Measurements from ENCODE around the gene ISLR.

The ISLR gene

DNA sequence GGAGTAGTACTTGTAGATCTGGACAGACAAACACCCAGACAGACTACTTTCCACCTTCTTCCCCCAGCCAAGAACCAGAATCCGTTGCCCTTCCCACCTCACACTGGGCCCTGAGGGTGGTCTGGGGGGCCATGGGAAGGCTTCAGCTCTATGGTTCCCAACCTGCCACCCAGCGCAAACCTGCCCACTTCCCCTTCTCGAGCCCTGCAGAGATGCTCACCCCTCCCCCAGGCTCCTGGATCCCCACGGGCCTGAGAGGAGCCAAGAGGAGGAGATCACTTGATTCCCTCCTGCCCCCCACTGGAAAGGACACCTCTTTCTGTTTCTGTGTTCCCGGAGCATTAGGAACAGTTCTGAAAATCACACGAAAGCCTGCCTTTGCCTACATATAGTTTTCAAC is 20.4 kb downstream of the ISLR start (continued):
- TF ChIP-seq, protein P1, sequence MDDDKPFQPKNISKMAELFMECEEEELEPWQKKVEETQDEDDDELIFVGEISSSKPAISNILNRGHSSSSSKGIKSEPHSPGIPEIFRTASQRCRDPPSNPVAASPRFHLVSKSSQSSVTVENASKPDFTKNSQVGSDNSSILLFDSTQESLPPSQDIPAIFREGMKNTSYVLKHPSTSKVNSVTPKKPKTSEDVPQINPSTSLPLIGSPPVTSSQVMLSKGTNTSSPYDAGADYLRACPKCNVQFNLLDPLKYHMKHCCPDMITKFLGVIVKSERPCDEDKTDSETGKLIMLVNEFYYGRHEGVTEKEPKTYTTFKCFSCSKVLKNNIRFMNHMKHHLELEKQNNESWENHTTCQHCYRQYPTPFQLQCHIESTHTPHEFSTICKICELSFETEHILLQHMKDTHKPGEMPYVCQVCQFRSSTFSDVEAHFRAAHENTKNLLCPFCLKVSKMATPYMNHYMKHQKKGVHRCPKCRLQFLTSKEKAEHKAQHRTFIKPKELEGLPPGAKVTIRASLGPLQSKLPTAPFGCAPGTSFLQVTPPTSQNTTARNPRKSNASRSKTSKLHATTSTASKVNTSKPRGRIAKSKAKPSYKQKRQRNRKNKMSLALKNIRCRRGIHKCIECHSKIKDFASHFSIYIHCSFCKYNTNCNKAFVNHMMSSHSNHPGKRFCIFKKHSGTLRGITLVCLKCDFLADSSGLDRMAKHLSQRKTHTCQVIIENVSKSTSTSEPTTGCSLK (tag by site-specific recombination; IDR thresholded peaks at IDR 0.05) = no peak
- TF ChIP-seq, protein P2, sequence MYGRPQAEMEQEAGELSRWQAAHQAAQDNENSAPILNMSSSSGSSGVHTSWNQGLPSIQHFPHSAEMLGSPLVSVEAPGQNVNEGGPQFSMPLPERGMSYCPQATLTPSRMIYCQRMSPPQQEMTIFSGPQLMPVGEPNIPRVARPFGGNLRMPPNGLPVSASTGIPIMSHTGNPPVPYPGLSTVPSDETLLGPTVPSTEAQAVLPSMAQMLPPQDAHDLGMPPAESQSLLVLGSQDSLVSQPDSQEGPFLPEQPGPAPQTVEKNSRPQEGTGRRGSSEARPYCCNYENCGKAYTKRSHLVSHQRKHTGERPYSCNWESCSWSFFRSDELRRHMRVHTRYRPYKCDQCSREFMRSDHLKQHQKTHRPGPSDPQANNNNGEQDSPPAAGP (tag by site-specific recombination; IDR thresholded peaks at IDR 0.05) = no peak
- no peak for TF ChIP-seq ZNF623 (tag by site-specific recombination; IDR thresholded peaks at IDR 0.05)
- no peak for TF ChIP-seq ZNF311 (tag by site-specific recombination; IDR thresholded peaks at IDR 0.05; ENCODE audit: borderline replicate concordance)
- TF ChIP-seq SCRT2 (tag by site-specific recombination; IDR thresholded peaks at IDR 0.05) = no peak

DNA sequence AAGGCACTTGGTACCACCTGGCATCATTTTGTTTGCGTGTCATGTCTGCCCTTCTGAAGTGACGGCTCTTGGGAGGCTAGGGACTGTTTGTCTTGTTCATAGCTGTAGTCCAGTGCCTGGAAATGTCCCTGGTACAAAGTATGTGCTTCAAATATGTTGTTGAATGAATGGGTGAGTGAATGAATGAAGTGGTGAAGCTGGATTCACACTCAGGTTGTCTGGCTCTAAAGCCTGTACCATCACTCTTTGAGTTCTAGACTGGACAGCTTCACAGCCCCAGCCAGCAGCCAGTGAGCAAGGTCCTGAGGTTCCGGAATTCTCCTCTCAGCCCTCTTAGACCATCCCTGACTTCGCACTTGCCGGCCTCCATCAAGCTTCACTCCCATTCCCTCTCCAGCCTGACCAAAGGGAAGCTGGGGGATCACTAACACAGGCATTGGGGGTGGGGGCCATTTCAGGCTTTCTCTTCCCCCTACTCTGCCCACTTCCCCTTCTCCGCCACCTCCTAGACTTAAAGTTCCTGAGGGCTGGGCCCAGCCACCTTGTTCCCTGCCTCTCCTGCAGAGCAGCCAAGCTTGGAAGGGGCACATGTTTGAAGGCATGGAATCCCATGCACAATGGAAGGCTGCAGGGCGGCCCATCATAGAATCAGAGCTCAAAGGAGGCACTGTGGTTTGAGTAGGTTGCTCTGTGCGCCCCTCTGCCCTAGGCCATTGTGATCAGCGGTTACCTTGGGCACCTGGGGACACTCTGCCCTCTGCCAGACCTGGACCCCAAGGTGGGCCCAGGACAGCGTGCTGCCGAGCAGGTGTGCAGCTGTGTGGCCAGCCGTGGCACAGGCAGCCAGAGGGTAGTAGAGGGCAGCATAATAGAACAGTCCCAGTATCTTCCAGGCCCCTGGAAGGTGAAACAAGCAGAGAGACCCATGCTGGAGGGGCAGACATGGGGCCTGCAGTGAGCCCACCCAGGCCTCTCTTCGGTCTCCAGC is 21.4 kb downstream of the ISLR start:
- Histone ChIP-seq H3K27ac (ENCODE audit: extremely low read depth, low read depth, low read length) (no peak overlapping the region), H3K36me3 (ENCODE audit: control insufficient read depth in 2 of 2, insufficient read depth in 1 of 2, low read length in 2 of 2) (peaks cover 0 to 12% of the 10 kb centered on the region in 2 experiments; a peak in 1 of 3 replicates), H3K9me3 (ENCODE audit: control insufficient read depth, insufficient read depth, low read depth, low read length) (no peaks in the 10 kb centered on the region), H3K4me3 (ENCODE audit: low read depth, low read length) (no peak overlapping the region), H3K4me1 (ENCODE audit: control insufficient read depth, insufficient read depth, low read length) (peaks cover 22% of the 10 kb centered on the region)
- ChIA-PET POLR2A (interaction anchor here (1.4 to 2.7 kb wide), 6 partner anchors 8 to 59 kb away, joined by 4 to 18 read pairs (median 9); partner anchors contain the start of gene STRA6), CTCF (interaction anchor here (0.6 to 5.3 kb wide), 9 partner anchors 9 to 298 kb away, joined by 3 to 38 read pairs (median 4); no protein-coding TSS in a partner anchor)
- TF ChIP-seq HOXD13 (CRISPR knock-in tag; IDR thresholded peaks at IDR 0.05; ENCODE audit: borderline replicate concordance) (no peak), SP2 (tag by site-specific recombination; IDR thresholded peaks at IDR 0.05) (no peak), YY1 (tag by site-specific recombination; IDR thresholded peaks at IDR 0.05) (no peak), ZNF292 (tag by site-specific recombination; IDR thresholded peaks at IDR 0.05; ENCODE audit: borderline replicate concordance, low read depth) (no peak), ZNF248 (tag by site-specific recombination; IDR thresholded peaks at IDR 0.05) (no peak), MYNN (tag by site-specific recombination; IDR thresholded peaks at IDR 0.05; ENCODE audit: borderline replicate concordance) (no peak), ZNF624 (tag by site-specific recombination; IDR thresholded peaks at IDR 0.05) (no peak), ZNF433 (tag by site-specific recombination; IDR thresholded peaks at IDR 0.05; ENCODE audit: low read depth) (no peak), ZNF777 (tag by site-specific recombination; IDR thresholded peaks at IDR 0.05; ENCODE audit: borderline replicate concordance) (no peak)
- TF ChIP-seq, protein P3, sequence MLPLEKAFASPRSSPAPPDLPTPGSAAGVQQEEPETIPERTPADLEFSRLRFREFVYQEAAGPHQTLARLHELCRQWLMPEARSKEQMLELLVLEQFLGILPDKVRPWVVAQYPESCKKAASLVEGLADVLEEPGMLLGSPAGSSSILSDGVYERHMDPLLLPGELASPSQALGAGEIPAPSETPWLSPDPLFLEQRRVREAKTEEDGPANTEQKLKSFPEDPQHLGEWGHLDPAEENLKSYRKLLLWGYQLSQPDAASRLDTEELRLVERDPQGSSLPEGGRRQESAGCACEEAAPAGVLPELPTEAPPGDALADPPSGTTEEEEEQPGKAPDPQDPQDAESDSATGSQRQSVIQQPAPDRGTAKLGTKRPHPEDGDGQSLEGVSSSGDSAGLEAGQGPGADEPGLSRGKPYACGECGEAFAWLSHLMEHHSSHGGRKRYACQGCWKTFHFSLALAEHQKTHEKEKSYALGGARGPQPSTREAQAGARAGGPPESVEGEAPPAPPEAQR (tag by site-specific recombination; IDR thresholded peaks at IDR 0.05) = no peak
- TF ChIP-seq, protein P4, sequence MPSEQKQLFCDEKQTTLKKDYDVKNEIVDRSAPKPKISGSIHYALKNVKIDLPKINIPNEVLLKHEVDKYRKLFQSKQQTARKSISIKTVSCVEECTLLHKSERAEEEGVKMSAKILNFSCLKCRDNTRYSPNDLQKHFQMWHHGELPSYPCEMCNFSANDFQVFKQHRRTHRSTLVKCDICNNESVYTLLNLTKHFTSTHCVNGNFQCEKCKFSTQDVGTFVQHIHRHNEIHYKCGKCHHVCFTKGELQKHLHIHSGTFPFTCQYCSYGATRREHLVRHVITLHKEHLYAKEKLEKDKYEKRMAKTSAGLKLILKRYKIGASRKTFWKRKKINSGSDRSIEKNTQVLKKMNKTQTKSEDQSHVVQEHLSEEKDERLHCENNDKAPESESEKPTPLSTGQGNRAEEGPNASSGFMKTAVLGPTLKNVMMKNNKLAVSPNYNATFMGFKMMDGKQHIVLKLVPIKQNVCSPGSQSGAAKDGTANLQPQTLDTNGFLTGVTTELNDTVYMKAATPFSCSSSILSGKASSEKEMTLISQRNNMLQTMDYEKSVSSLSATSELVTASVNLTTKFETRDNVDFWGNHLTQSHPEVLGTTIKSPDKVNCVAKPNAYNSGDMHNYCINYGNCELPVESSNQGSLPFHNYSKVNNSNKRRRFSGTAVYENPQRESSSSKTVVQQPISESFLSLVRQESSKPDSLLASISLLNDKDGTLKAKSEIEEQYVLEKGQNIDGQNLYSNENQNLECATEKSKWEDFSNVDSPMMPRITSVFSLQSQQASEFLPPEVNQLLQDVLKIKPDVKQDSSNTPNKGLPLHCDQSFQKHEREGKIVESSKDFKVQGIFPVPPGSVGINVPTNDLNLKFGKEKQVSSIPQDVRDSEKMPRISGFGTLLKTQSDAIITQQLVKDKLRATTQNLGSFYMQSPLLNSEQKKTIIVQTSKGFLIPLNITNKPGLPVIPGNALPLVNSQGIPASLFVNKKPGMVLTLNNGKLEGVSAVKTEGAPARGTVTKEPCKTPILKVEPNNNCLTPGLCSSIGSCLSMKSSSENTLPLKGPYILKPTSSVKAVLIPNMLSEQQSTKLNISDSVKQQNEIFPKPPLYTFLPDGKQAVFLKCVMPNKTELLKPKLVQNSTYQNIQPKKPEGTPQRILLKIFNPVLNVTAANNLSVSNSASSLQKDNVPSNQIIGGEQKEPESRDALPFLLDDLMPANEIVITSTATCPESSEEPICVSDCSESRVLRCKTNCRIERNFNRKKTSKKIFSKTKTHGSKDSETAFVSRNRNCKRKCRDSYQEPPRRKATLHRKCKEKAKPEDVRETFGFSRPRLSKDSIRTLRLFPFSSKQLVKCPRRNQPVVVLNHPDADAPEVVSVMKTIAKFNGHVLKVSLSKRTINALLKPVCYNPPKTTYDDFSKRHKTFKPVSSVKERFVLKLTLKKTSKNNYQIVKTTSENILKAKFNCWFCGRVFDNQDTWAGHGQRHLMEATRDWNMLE (tag by site-specific recombination; conservative IDR thresholded peaks at IDR 0.05; ENCODE audit: low read depth) = no peak
- TF ChIP-seq, protein P5, sequence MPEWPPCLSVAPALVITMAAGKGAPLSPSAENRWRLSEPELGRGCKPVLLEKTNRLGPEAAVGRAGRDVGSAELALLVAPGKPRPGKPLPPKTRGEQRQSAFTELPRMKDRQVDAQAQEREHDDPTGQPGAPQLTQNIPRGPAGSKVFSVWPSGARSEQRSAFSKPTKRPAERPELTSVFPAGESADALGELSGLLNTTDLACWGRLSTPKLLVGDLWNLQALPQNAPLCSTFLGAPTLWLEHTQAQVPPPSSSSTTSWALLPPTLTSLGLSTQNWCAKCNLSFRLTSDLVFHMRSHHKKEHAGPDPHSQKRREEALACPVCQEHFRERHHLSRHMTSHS (tag by site-specific recombination; IDR thresholded peaks at IDR 0.05) = no peak
- TF ChIP-seq, protein P6, sequence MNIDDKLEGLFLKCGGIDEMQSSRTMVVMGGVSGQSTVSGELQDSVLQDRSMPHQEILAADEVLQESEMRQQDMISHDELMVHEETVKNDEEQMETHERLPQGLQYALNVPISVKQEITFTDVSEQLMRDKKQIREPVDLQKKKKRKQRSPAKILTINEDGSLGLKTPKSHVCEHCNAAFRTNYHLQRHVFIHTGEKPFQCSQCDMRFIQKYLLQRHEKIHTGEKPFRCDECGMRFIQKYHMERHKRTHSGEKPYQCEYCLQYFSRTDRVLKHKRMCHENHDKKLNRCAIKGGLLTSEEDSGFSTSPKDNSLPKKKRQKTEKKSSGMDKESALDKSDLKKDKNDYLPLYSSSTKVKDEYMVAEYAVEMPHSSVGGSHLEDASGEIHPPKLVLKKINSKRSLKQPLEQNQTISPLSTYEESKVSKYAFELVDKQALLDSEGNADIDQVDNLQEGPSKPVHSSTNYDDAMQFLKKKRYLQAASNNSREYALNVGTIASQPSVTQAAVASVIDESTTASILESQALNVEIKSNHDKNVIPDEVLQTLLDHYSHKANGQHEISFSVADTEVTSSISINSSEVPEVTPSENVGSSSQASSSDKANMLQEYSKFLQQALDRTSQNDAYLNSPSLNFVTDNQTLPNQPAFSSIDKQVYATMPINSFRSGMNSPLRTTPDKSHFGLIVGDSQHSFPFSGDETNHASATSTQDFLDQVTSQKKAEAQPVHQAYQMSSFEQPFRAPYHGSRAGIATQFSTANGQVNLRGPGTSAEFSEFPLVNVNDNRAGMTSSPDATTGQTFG (tag by site-specific recombination; IDR thresholded peaks at IDR 0.05; ENCODE audit: borderline replicate concordance) = no peak
- TF ChIP-seq, protein P7, sequence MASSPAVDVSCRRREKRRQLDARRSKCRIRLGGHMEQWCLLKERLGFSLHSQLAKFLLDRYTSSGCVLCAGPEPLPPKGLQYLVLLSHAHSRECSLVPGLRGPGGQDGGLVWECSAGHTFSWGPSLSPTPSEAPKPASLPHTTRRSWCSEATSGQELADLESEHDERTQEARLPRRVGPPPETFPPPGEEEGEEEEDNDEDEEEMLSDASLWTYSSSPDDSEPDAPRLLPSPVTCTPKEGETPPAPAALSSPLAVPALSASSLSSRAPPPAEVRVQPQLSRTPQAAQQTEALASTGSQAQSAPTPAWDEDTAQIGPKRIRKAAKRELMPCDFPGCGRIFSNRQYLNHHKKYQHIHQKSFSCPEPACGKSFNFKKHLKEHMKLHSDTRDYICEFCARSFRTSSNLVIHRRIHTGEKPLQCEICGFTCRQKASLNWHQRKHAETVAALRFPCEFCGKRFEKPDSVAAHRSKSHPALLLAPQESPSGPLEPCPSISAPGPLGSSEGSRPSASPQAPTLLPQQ (tag by site-specific recombination; IDR thresholded peaks at IDR 0.05) = no peak

Measured in HEK293 (cell line).